ENCODE results near the gene PCDHA12.

DNA sequence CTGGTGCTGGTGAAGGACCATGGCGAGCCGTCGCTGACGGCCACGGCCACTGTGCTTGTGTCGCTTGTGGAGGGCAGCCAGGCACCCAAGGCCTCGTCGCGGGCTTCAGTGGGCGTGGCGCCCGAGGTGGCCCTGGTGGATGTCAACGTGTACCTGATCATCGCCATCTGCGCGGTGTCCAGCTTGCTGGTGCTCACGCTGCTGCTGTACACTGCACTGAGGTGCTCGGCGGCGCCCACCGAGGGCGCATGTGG is 17.2 kb upstream of the PCDHA12 start:
- TF ChIP-seq, protein P1, sequence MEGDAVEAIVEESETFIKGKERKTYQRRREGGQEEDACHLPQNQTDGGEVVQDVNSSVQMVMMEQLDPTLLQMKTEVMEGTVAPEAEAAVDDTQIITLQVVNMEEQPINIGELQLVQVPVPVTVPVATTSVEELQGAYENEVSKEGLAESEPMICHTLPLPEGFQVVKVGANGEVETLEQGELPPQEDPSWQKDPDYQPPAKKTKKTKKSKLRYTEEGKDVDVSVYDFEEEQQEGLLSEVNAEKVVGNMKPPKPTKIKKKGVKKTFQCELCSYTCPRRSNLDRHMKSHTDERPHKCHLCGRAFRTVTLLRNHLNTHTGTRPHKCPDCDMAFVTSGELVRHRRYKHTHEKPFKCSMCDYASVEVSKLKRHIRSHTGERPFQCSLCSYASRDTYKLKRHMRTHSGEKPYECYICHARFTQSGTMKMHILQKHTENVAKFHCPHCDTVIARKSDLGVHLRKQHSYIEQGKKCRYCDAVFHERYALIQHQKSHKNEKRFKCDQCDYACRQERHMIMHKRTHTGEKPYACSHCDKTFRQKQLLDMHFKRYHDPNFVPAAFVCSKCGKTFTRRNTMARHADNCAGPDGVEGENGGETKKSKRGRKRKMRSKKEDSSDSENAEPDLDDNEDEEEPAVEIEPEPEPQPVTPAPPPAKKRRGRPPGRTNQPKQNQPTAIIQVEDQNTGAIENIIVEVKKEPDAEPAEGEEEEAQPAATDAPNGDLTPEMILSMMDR (IDR thresholded peaks at IDR 0.05) = no peak
- TF ChIP-seq EP300 (IDR thresholded peaks at IDR 0.05) = no peak
- no peak for TF ChIP-seq POLR2A (IDR thresholded peaks at IDR 0.05)
